GM12878 (cell line): ENCODE results near the gene EPAS1. TPM values are rescaled to one million over a fixed set of nuclear protein-coding genes. Genes with fewer than 3 reads are reported as not detected.

Experiments used
- ATAC-seq: fragments of 200-7000 bp; cut with Tn5 transposase; 3 replicates; pipeline ENCODE4 v1.9.1; 2020; ENCODE audit warnings: mild to moderate bottlenecking, moderate library complexity
- BruUV-seq: library from RNA; stranded (reverse); fragments of 400-500 nt; replicated peaks from 2 replicates; lab custom pipeline; 2021; lab: Mats Ljungman, UMichigan
- CTCF ChIA-PET: fragments of 300-600 bp; sonication (Branson Sonifier 250); formaldehyde crosslinking; extraction: SDS; loops from one replicate; lab custom pipeline; 2021; ENCODE audit warnings: inconsistent platforms; lab: Yijun Ruan, JAX
- POLR2A ChIA-PET: fragments of 350-600 bp; formaldehyde crosslinking; extraction: SDS; loops from one replicate; lab custom pipeline; 2021; ENCODE audit warnings: inconsistent platforms; lab: Charles Lee
- RAD21 ChIA-PET: fragments of 300-600 bp; sonication (Branson Sonifier 250); formaldehyde crosslinking; loops from one replicate; lab custom pipeline; 2023; ENCODE audit warnings: antibody characterized with exemption; ENCODE audit not compliant: unreplicated experiment; lab: Charles Lee
- SMC1A ChIA-PET: fragments of 300-600 bp; sonication (Branson Sonifier 250); formaldehyde crosslinking; loops from one replicate; lab custom pipeline; 2023; ENCODE audit not compliant: unreplicated experiment, uncharacterized antibody; lab: Charles Lee
- DNase-seq: peaks from one replicate; pipeline ENCODE4 v3.0.0-alpha.2; 2011; ENCODE audit warnings: low read depth, low spot score
- FAIRE-seq: peaks from 3 replicates; lab custom pipeline; 2011; peaks lifted over from hg19 to GRCh38; lab: Jason Lieb, UNC
- H2AFZ ChIP-seq: 2 replicates; pipeline ENCODE4 v1.6.0; 2011; ENCODE audit warnings: low read depth, low read length, control low read depth; ENCODE audit not compliant: control insufficient read depth
- H3K27ac ChIP-seq: 2 replicates; pipeline ENCODE4 v1.5.1; 2011; ENCODE audit warnings: control low read depth; ENCODE audit not compliant: control insufficient read depth, insufficient read depth
- H3K27me3 ChIP-seq, 2 experiments: replicated peaks in 1 of 2; 2 replicates each; pipeline versions ENCODE4 v1.6.0 to v1.6.1; 2011; ENCODE audit warnings: low read length in 1 of 2; ENCODE audit not compliant: control insufficient read depth in 2 of 2, insufficient read depth in 2 of 2
- H3K36me3 ChIP-seq, 2 experiments: 2 replicates each; pipeline ENCODE4 v1.5.1; 2011; ENCODE audit warnings: low read length in 1 of 2; ENCODE audit not compliant: control insufficient read depth in 2 of 2, insufficient read depth in 2 of 2
- H3K4me1 ChIP-seq: 2 replicates; pipeline ENCODE4 v1.6.1; 2011; ENCODE audit warnings: mild to moderate bottlenecking, low read length, moderate library complexity, mixed read lengths; ENCODE audit not compliant: control insufficient read depth, insufficient read depth
- H3K4me2 ChIP-seq: 2 replicates; pipeline ENCODE4 v1.6.0; 2011; ENCODE audit warnings: control low read depth; ENCODE audit not compliant: control insufficient read depth, insufficient read depth
- H3K4me3 ChIP-seq: fragments of 200-600 bp; sonication (generic); 2 replicates; pipeline ENCODE4 v1.5.1; 2016
- H3K79me2 ChIP-seq: 2 replicates; pipeline ENCODE4 v1.6.0; 2011; ENCODE audit warnings: low read length; ENCODE audit not compliant: control insufficient read depth, insufficient read depth
- H3K9ac ChIP-seq: 2 replicates; pipeline ENCODE4 v1.8.0; 2011; ENCODE audit warnings: low read length, control low read depth, mixed read lengths; ENCODE audit not compliant: control insufficient read depth, insufficient read depth
- H3K9me3 ChIP-seq: replicated peaks from 3 replicates; pipeline ENCODE4 v1.5.1; 2011; ENCODE audit warnings: mild to moderate bottlenecking, low read length; ENCODE audit not compliant: control insufficient read depth, insufficient read depth
- H4K20me1 ChIP-seq: 2 replicates; pipeline ENCODE4 v1.6.0; 2011; ENCODE audit not compliant: control insufficient read depth, insufficient read depth
- CBX5 ChIP-seq: sonication (generic); IDR thresholded peaks from 2 replicates; pipeline ENCODE4 v1.6.1; 2016; ENCODE audit warnings: low read depth, moderate library complexity, mild to moderate bottlenecking, inconsistent platforms
- ESRRA ChIP-seq: IDR thresholded peaks from 2 replicates; pipeline ENCODE4 v1.6.1; 2012; ENCODE audit warnings: mild to moderate bottlenecking, low read length, improper control_type of control experiment
- IKZF2 ChIP-seq, 2 experiments: fragments of 450-650 bp; IDR thresholded peaks; 2 replicates each; pipeline ENCODE4 v1.6.1; 2017; ENCODE audit warnings: mild to moderate bottlenecking in 2 of 2, moderate library complexity in 2 of 2
- MXI1 ChIP-seq: fragments of 150-350 bp; IDR thresholded peaks from 2 replicates; pipeline ENCODE4 v1.6.1; 2011; ENCODE audit warnings: low read depth, mild to moderate bottlenecking, inconsistent platforms, low read length, improper control_type of control experiment
- TARDBP ChIP-seq: IDR thresholded peaks from 2 replicates; pipeline ENCODE4 v1.6.1; 2016; ENCODE audit warnings: borderline replicate concordance
- WGBS: methylation state at CpG from one replicate; pipeline ENCODE4 v1.1.6; 2016; ENCODE audit warnings: low lambda C conversion rate; ENCODE audit not compliant: insufficient replicate concordance, insufficient coverage; ENCODE audit errors: missing lambda C conversion rate; 5-methylcytosine and 5-hydroxymethylcytosine counted together
- in situ Hi-C: fragments of 300-500 bp; cut with MboI; formaldehyde crosslinking; loops from 9 replicates; pipeline ENCODE4 v1.14.3; 2018; ENCODE audit warnings: mixed read lengths
- intact Hi-C: fragments of 100-400 bp; cut with micrococcal nuclease; formaldehyde crosslinking; loops from one replicate; pipeline ENCODE4 v1.14.2; 2022; ENCODE audit not compliant: unreplicated experiment
- polyA plus RNA-seq, 11 experiments: library from polyadenylated mRNA; depleted of rRNA in 4 of 11; unstranded in 6 of 11; stranded (reverse) in 5 of 11; fragments of >200 nt; fragmentation: Nextera tagmentation in 4 of 11; fragmentation: Illumina TruSeq in 1 of 11; extraction: Ambion mirVana in 4 of 11; extraction: Trizol in 1 of 11; gene quantifications; 1 replicate in 1 of 11; 2 replicates in 10 of 11; pipeline versions ENCODE4 v1.2.1 to v1.2.3, GENCODE V29; 2011 to 2016; ENCODE audit warnings: inconsistent platforms in 2 of 11, missing spikeins in 2 of 11, low read depth in 1 of 11
- total RNA-seq, 4 experiments: library from RNA; depleted of rRNA in 3 of 4; stranded (reverse); fragments of >200 nt in 3 of 4; fragmentation: Illumina TruSeq in 1 of 4; extraction: Trizol in 1 of 4; gene quantifications; 2 replicates each; pipeline versions ENCODE4 v1.2.1 to v1.2.3, GENCODE V29; 2013 to 2021
- TF ChIP-seq, protein P1 (sequence below): fragments of 450-650 bp; formaldehyde crosslinking; IDR thresholded peaks from 2 replicates; pipeline ENCODE4 v1.4.0; 2020; ENCODE audit warnings: mild to moderate bottlenecking, moderate library complexity

Gene EPAS1
- total and polyA plus RNA-seq, 10 of the 15 experiments (the other 5 are each of a cell fraction or from before 2014, with no cell fraction given), result 0.11 to 22.0 (median 1.3) TPM; not detected in 1

DNA sequence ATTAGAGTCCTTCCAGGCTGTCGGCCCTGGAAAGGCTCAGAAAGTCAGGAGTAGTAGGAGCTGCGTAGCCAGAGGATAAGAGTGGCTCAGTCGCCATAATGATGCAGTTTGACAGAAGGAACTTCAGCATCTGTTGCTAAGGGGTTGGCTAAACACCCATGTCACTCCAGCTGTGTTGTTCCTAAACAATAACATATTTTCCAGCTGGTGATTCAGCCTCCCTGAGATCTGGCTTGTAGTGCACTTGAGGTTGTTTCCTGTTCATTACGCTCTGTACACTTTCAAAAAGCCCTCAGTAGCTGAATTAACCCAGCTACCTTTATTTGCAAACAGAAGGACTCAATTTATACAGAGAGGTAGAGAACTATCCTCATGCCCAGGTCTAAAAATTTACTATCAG lies 39.7 kb upstream of the EPAS1 start:
- no peak overlapping the region for H3K9ac ChIP-seq
- no peak overlapping the region for H3K4me2 ChIP-seq
- CTCF ChIA-PET, result no interaction called here
- no TSS peak for BruUV-seq
- H3K36me3 ChIP-seq, result no peaks in the 10 kb centered on the region
- intact Hi-C loops (no loop called here), in situ Hi-C loops (no loop called here)
- no peak overlapping the region for H3K4me3 ChIP-seq
- H3K9me3 ChIP-seq, result no peaks in the 10 kb centered on the region
- H3K27me3 ChIP-seq, result no peaks in the 10 kb centered on the region
- no peaks in the 10 kb centered on the region for H3K79me2 ChIP-seq
- no peaks in the 10 kb centered on the region for H3K4me1 ChIP-seq
- TF ChIP-seq IKZF2 (IDR thresholded peaks at IDR 0.05) (no peak), MXI1 (no peak), ESRRA (no peak), CBX5 (no peak), TARDBP (no peak)
- TF ChIP-seq, protein P1, sequence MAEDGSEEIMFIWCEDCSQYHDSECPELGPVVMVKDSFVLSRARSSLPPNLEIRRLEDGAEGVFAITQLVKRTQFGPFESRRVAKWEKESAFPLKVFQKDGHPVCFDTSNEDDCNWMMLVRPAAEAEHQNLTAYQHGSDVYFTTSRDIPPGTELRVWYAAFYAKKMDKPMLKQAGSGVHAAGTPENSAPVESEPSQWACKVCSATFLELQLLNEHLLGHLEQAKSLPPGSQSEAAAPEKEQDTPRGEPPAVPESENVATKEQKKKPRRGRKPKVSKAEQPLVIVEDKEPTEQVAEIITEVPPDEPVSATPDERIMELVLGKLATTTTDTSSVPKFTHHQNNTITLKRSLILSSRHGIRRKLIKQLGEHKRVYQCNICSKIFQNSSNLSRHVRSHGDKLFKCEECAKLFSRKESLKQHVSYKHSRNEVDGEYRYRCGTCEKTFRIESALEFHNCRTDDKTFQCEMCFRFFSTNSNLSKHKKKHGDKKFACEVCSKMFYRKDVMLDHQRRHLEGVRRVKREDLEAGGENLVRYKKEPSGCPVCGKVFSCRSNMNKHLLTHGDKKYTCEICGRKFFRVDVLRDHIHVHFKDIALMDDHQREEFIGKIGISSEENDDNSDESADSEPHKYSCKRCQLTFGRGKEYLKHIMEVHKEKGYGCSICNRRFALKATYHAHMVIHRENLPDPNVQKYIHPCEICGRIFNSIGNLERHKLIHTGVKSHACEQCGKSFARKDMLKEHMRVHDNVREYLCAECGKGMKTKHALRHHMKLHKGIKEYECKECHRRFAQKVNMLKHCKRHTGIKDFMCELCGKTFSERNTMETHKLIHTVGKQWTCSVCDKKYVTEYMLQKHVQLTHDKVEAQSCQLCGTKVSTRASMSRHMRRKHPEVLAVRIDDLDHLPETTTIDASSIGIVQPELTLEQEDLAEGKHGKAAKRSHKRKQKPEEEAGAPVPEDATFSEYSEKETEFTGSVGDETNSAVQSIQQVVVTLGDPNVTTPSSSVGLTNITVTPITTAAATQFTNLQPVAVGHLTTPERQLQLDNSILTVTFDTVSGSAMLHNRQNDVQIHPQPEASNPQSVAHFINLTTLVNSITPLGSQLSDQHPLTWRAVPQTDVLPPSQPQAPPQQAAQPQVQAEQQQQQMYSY, result no peak
- DNase-seq, result no peak
- RAD21 ChIA-PET, result interaction anchor here (1.0 kb wide), 1 partner anchor 11 kb away, joined by 3 read pairs; no protein-coding TSS in a partner anchor
- POLR2A ChIA-PET, result interaction anchor here (1.6 kb wide), 1 partner anchor 10 kb away, joined by 3 read pairs; no protein-coding TSS in a partner anchor
- ATAC-seq, result no peak
- H2AFZ ChIP-seq, result no peak overlapping the region
- SMC1A ChIA-PET, result interaction anchor here (0.6 to 2.0 kb wide), 4 partner anchors 9 to 46 kb away, joined by 3 to 5 read pairs (median 4); no protein-coding TSS in a partner anchor
- no peak overlapping the region for H3K27ac ChIP-seq
- FAIRE-seq, result no peak
- WGBS, result 15% methylated on average over 4 of the region's 4 CpGs
- H4K20me1 ChIP-seq, result no peaks in the 10 kb centered on the region
